IPS DF 19.7 (cell line): ENCODE measurements around the gene CCDC97.
"Not testable (repeated sequence)": the region's sequence is repeated elsewhere in the genome, so short reads cannot be mapped to it uniquely, and the experiment has no call there.

Source experiments
- DNase-seq: peaks from one replicate; pipeline ENCODE4 v3.0.0-alpha.2; 2013; ENCODE audit warnings: low read depth, low spot score

Gene CCDC97

DNA sequence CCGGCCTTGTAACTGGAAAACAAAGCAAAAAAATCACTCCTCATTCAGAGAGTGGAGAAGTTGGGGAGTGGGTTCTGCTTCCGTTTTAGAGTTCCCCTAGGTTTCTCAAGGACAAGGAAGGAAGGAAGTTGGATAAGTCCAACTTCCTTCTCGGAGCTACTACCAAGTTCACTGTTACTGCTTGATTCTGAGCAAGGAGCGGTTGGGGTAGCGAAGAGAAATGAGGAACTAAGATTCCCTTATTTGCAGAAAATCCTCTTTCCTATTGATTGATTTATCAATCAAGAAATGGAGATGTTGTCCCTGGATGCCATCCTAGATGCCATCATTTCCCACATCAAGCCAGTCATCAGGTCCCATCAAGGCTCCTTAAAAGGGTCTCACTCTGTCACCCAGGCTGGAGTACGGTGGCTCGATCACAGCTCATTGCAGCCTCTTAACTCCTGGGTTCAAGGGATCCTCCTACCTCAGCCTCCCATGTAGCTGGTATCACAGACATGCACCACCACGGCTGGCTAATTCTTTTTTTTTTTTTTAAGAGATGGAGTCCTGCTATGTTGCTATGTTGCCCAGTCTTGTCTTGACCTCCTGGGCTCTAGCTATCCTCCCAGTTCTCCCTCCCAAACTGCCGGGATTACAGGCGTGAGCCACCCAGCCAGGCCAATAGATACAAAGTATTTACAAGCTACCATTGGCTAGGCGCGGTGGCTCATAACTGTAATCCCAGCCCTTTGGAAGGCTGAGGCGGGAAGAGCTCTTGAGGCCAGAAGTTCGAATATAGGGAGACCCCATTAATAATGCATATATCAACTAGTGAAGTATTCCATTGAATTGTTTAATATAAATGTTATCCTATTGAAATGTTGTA lies 54.8 kb downstream of the CCDC97 start:
- no peak for DNase-seq

- no peak for DNase-seq
These were observed 56.1 kb downstream of the CCDC97 start for GRCh38 chr19:41366089-41366488.

GRCh38 chr19:41367848-41368301 lies 57.9 kb downstream of the CCDC97 start:
- no peak for DNase-seq

DNA sequence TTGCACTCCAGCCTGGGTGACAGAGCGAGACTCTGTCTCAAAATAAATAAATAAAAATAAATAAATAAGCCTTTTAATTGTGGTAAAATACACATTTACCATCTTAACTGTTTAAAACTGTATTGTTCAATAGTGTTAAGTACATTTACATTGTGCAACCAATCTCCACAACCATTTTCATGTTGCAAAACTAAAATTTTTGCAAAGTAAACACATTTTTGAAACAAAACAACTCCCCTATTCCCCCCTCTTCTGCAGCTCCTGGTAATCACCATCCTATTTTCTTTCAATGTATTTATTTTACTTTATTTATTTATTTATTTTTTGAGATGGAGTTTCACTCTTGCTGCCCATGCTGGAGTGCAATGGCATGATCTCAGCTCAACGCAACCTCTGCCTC lies 59.8 kb downstream of the CCDC97 start:
- DNase-seq: no peak

GRCh38 chr19:41371119-41371518 lies 61.1 kb downstream of the CCDC97 start:
- DNase-seq: not testable (repeated sequence)

- no peak for DNase-seq
These were observed 61.6 kb downstream of the CCDC97 start for GRCh38 chr19:41371541-41371940.

- DNase-seq: no peak
These were observed 62.5 kb downstream of the CCDC97 start for GRCh38 chr19:41372501-41372900.

DNA sequence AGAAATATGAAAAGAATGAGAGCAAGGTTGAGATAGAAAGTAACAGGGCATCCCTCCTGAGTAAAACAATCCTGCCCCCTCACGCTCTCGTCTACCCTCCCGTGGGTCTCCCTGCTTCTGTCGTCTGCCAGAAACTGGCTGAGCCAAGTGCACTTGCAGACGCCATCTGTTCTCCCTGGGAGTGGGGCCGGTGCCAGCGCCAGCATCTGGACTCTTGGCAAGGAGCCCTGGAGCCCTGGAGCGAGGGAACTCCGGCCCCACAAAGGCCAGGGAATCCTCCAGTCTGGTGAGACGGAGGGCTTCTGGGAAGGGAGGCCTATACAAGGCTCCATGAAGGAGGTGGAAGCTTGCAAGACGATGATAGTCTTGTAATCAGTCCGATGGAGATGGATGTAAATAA lies 64.0 kb downstream of the CCDC97 start:
- no peak for DNase-seq
